ENCODE measurements around the gene TPRG1.

TPRG1 gene

DNA sequence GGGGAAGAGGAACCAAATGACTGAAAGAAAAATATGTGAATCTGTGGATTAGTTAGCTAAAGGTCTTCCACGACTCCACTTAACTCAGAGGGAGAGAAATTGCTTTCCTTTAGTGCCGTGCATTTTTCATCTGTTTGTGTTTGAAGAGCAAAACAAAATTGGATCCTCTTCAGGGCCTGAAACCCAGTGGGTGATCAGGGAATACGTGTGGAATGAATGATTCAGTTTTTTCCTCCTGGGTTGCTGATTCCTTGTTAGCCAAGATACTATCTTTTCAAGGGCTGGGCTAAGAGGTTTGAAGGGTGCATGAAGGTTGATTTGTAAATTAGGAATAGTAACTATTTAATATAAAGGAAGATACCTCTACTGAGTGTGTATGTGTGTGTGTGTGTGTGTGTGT, 61.0 kb downstream of the TPRG1 start:
- DNase-seq, result no peak

DNA sequence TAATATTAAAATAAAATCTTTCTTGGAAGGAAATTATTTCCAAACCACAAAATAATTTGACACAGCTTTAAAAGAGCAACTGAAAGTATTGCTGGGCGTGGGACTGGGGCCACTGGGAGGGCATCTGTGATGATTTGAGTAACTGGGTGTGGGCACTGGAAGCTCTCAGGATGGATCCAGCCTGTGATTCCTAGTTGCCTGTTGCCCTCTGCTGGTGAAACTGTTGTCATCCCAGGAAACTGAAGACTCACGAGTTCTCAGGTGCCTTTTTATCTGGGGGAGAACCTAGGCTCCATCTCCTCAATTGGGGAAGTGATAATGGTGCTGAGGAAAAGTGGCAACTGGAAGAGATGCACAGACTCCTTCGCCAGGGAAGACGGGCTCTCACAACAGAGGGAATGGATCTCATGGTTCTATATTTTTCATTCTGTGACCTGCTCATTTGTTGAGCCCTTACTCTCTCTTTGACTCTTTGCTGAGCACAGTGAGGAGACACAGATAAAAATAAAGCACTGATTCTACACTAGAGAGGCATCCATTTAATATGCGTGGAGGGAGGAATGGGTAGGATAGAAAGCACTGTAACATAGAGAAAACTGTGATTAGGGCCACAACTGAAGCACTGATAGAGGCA, 61.6 kb downstream of the TPRG1 start:
- DNase-seq, result peak; percentile 38

DNA sequence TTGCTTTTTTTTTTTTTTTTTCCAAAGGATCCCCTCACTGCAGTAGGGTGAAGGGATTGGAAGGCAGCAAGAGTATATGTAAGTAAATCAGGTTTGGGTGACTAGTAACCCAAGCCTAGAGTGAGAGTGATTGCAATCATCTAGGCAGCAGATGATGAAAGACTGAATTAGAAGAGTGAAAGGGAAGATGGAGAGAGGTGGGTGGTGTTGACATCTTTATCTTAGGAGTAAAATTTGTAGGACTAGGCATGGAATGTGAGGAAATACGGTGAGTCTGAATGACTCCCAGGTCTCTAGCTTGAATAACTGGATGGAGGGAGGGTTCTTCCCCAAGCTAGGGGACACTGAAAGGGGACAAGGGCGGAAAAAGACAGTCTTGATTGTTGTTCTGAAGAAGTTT, 63.4 kb downstream of the TPRG1 start:
- no peak for DNase-seq

DNA sequence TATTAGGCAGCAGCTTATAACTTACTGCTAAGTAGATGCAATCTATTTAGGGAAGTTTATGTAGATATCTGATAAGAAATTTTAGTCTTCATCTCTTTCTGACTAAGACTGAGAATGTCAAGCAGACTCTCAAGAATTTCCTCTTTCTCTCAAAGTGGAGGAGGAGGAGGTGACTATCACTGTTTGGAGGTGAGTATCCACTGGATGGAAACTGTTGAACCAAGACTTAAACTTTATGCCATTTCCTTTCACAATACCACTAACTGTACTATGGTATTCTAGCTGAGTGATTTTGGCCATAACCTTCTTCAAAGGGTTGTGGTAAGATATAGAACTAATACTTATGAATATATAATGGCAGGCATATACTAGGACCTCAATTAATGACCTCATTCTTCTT, 64.6 kb downstream of the TPRG1 start:
- no peak for DNase-seq

DNA sequence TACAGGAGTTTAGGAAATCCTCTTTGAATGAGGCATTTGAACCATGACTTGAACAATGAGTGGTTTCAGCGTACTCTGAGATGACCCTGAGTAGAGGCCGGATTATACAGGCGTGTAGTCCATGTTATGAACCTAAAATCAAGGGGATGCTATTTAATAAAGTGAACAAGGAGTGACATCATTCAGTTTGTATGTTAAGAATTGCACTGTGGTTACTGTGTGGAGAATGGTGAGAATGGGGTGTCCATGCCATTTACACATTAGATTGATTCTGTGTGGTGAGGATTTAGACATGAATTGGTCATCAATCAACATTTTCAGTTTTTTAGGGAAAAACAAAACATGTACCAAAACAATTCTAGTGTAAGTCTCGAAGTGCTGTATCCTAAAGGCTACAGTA, 65.8 kb downstream of the TPRG1 start:
- DNase-seq, result no peak

DNA sequence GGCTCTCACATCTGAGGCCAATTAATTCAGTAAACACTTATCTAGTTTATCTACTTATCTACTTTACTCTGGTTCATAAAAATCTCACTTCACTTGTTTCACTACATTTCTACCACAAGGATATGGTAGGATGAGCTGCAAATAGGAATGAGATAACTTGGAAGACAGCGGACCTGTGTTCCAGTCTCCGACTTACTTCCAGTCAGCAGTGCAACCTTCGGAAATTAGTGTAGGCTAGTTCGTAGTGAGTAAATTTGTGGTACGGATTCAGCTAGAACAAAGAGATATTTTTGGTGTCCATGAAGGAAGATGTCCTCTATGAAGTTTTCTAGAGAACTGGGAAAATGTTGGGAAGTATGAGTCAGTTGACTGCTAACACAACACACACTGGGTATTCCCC, 66.3 kb downstream of the TPRG1 start:
- DNase-seq, result no peak

DNA sequence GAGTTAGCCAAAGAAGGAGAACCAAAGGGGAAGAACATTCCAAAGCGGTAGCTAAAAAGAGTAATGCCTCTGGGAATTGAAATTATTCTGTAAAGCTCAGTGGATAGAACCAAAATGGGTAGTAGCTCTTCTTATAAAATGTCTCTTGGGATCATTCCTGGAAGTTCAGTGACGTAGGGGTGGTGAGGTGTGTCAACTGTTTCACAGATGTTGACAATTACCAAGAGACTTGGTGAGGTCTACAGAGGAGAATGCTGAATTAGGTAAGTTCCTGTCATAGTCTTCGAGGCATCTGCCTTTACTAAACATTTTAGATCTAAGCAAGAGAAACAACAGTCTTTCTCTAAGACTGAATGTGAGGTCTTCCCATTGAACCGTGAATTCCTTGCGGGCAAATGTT, 67.8 kb downstream of the TPRG1 start:
- DNase-seq, result no peak

DNA sequence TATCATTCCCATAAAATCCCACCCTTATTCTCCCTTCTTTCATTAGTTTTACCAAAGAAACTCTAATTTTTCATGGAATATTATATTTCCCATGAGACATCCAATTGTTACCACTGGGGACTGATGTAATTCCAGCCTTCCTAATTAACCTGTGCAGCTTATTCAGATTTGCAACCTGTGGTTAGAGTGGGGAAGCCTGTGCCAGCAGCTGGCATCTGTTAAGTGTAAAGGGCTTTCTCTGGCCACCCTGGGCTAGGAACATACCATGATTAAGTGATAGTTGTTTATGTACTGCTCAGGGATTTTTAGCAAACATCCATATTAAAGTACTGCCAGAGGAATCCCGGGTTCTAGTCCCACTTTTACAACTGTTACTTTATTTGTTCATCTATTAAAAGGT, 78.2 kb downstream of the TPRG1 start:
- no peak for DNase-seq

DNA sequence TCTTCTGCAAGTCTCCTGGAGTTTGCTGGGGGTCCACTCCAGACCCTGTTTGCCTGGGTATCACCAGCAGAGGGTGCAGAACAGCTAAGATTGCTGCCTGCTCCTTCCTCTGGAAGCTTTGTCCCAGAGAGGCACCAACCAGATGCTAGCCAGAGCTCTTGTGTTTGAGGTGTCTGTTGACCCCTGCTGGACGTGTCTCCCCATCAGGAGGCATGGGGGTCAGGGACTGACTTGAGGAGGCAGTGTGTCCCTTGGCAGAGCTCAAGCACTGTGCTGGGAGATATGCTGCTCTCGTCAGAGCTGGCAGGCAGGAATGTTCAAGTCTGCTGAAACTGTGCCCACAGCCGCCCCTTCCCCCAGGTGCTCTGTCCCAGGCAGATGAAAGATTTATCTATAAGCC, 86.5 kb downstream of the TPRG1 start:
- no peak for DNase-seq

DNA sequence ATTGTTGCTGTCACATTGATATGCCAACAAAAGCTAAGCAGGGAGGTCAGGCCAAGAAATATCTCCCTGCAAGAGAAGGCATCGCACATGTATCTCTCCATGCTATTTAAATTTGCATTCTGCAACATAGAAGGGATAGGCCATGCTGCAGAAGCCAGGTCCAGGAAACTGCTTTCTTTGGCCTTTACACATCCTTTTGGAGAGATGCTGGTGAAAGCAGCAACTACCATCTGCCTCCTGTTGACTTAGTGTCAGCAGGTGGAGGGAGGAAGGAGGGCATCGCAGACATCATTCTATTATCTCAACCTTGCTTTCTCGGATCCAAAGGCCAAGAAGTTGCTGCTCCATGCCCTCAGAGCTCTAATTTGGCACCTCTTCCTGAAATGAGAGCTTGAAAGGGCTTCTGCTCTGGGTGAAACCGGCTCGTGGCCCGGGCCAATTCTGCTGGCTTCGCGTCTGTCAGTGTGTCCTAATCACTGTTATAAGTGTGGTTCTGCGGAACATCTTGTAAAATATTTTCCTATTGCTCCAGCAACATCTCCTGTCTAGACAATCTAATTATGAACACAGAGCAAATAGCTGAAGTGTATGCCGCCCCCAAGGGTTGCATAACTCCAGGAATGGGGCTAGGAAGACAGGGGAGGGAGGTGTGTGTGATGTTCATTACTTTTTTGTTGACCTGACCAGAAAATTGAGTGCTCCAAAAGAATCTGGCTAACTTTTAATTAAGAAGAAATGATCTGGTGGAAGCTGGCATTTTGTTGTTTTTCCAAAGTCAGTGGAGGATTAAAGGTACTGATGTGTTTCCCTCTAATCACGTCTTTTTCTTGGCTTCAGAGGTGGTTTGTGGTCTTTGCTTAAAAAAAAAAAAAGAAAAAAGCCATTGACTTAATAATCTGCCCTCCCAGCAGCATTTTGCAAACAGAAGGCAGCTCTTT, 89.1 kb downstream of the TPRG1 start:
- DNase-seq, result peak; percentile 78

DNA sequence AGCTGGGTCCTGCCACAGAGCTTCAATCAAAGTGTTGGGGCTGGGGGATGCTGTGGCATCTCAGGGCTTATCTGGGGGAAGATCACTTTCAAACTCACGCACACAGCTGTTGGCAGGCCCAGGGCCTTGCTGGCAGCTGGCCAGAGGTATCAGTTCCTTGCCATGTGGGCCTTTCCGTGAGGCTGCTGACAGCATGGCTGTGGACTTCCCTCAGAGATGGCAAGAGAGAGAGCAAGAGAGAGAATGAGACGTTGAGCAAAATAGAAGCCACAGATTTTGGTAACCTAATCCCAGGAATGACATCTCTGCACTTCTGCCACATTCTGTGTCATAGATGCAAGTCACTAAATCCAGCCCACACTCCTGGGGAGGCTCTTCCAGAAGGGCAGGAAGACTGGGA, 91.0 kb downstream of the TPRG1 start:
- DNase-seq, result no peak

DNA sequence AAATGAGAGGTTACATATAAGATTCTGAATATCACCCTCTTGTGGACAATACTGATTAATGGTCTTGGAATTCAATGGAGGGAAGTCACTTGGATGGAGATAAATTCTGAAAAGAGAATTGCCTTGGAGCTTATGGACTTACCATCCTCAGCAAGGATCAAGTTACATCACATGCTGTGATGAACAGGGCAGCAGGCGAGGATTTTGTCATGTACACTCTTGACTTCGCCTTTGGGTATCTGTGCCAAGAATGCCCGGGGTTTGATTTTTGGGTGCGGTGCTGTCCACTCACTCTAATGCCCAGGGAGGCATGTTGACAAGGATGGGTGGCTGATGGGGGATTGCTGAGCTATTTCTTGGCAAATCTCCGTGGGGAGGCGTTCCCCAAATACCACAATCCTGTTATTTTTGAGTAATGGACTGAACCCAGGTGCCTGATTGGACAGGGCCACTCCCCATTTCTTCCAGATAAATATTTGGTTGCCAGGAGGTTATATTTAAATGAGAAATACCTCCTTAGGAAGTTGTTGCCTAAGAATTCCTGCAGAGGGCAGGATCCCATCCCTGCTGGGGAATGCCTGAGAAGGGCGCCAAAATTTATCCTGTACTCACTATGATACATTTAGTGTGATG, 96.3 kb downstream of the TPRG1 start:
- DNase-seq, result peak; percentile 50

DNA sequence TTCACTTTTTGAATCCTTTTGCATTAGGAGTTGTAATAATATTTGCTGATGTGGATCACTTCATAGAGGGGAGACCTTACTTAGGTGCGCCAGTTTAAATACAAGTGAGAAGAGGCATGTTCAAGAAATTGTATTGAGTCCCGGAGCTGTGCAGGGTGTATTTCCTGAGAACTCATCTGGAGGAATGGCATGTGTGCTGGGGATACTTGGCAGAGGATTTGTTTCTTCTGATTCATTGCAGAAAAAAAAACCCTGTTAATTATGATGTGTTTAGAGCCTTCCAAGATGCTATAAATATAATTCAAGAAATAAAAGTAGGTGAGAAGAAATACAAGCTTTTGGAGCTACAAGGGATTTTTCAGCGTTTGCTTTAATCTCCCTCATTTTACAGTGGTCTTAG, 97.6 kb downstream of the TPRG1 start:
- no peak for DNase-seq

DNA sequence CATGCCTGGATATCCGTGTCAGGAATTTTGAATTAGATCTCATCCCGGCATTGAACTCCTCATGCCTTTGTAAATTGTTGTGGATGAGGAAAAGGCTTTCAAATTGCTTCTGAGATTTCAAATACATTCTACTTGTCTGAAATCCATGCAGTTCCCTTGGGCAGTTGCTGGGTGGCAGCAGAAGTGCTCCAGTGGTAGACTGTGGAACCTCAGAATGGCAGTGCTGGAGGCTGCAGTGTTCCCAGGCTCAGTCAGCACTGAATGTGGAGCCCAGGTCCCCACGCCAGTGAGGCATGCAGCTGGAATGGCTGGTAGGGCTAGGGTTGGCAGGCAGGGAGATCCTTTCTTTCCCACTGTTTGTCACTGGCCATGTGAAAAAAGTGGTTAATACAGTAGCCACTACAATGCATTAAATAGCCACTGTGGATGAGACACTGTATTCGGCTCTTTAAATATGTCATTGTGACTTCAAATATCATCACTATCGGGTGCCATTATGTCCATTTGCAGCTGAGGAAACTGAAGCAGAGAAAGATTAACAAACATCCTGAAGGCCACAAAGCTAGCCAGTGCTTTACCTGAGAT, 98.6 kb downstream of the TPRG1 start:
- peak; percentile 82 for DNase-seq

DNA sequence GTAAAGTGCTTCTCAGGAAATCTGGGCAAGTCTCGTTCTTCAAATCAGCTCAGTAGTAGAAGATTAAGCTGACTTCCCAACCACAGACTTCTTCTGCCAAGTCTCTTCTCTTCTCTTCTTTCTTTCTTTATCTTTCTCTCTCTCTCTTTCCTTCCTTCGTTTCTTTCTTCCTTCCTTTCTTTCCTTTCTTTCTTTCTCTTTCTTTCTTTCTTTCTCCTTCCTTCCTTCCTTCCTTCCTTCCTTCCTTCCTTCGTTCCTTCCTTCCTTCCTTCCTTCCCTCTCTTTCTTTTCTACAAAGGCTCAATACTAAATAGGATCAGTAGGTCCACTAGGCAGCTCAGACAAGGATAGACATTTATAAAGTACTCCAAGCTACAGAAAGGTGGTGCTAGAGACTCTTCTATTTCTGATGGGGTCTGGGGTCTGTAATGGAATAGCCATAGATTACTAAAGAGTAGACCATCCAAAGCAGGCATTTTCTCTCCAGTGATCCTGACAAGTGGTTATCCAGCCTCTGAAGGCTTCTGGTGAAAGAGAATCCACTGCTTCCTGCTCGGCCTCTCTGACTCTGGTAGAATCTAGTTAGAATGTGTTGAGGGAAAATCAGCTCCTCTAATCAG, 100.8 kb downstream of the TPRG1 start:
- peak; percentile 41 for DNase-seq

DNA sequence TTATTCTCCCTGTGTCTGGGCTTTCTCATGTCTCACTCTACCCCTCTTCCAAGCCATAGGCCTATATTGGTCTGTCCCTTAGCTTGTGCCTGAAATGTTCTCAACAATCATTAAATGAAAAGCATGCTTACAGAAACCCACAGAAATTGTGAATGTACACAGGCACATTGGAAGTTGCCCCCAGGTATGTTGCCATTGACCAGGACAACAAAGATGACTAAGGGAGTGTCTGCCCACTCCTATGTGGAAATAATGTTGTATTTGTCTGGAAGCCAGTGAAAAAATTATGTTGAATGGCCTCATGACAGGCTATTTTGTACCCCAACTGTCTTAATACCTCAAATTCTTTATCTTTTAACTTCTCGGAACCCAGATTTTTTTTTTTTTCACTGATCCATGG, 102.0 kb downstream of the TPRG1 start:
- DNase-seq, result peak; percentile 33

DNA sequence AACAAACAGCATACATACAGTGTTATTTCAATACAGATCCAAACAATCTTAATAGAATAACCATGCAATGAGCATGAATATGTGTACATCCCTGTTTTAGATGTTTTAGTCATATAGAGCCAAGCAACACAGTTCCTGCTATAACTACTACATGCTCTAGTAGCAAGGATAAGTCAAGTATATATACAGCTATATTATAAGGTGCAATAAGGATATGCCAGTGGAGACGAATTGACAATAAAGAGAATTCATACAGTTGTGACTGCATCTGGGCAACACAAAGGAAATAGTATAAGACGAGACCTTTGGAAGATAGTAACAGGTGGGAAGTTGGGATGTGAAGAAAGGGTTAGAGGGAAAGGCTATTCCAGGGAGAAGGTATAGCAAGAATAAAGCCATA, 103.4 kb downstream of the TPRG1 start:
- DNase-seq, result no peak

DNA sequence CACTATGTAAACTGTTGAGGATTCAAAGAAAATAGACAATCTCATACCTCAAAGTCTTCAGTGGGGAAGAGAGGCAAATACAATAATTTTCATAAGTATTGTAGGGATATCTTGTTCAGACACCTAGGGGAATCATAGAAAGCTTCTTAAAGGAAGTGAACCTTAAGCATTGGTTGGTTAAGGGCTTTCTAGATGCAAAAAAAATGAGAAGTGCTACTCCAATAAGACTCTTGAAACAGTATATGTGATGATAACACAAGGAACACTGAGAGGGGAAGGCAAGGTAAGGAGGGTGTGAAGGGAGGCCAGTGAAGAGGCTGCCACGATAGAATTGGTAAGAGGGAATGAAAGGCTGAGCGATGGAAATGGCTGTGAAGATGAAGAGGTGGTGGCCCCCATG, 104.1 kb downstream of the TPRG1 start:
- DNase-seq, result no peak

DNA sequence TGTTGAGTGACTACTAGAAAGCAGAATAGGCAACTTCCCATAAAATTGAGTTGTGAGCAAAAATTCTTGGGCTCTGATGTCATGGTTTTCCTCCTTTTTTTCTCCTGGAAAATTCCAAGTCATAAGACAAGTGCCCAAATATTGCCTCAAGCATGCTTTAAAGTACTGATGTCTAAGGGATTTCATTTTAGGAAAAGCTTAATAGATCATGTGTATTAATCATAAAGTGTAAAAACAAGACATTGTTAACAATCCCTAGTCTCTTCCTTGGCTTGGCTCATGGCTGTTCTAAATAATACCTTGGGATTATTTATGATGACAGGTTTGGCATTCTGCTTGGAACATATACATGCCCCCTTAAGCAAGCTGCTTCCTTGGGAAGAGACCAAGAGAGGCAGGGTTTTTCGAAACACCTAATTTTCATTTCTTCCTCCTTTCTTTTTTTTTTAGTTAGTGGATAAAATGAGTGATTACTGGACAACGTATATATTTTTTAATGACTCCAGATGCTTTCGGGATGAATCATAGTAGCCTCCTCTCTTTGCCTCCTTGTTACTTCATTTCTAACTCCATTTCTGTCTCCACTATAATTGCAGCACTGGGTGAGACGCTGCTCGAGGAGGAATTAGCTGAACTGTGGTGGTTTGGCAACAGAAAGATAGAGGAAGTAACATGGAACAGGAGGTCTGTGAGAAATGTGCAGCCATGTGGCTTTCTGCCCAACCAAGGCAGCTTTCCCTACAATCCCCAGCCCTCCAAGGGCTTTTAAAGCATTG, 104.9 kb downstream of the TPRG1 start:
- no peak for DNase-seq

DNA sequence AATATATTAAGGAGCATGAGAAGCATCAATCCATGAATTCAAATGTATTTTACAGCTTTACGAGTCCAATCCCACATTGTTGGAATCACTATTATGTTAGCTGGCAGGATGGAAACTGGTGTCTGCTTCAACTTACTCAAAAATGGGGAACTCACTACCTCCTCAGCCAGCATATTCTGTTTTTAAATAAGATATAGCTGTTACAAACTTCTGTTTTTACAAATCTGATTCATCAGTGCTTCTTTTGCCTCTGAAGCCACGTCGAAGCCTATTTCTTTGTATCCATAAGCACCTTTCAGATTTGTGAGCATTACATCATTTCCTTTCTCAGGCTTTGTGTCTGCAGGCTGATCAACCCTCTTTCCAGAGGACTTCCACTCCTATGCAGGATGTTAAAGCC, 105.9 kb downstream of the TPRG1 start:
- DNase-seq, result no peak

DNA sequence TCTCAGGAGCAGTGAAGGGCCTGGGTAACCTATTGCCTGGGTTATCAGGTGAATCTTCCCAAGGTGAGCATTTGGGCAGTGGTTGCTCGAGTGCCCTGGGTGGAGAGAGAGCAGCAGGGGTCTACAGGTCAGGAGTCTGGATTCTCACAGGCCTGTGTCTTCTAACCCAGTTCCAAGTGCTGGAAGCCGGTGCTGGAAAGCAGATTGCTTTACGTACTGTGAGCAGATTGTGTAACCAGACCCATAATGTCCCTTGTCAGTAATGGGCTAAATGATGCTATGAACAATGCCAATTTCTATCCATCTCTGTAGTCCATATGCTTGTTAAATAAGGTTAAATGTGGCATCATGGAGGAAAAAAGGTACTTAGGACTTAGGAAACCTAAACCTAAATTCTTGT, 106.5 kb downstream of the TPRG1 start:
- DNase-seq, result no peak

DNA sequence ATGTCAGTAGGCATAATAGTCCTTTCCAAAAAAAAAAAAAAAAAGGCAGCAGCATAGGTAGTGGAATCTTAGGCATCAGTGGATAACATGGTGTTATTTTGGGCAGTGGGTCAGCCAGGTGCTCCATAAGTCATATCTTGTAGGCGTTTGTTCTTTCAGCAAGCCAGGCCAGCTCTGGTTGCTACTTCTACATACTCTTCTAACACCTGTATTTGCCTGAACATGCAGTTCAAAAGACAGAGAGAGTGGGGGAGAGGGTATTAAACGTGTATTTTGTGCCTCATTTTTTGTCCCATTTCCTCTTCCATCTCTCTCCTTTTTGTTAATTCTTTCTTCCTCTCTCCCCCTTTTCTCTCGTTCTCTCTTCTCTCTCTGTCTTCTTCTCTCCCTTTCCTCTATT, 110.4 kb downstream of the TPRG1 start:
- no peak for DNase-seq

Measured in kidney glomerular epithelial cell (primary cell).